ENCODE results near the gene TMC1. TPM values are rescaled to one million over a fixed set of nuclear protein-coding genes. Genes with fewer than 3 reads are reported as not detected.

TMC1 gene
- total and polyA plus RNA-seq, 2 of the 8 experiments (the other 6 are each of a cell fraction or from before 2014, with no cell fraction given): 0.95 to 0.98 TPM

- no peaks in the 10 kb centered on the region for H3K27me3 ChIP-seq (replicated peaks in 1 of 4; ENCODE audit: control insufficient read depth in 3 of 4, extremely low read depth in 1 of 4, insufficient read depth in 3 of 4, low read length in 3 of 4)
- no peak for DNase-seq (ENCODE audit: low read depth in 1 of 2, low spot score in 2 of 2)
- no peaks in the 10 kb centered on the region for H4K20me1 ChIP-seq (replicated peaks in 1 of 2; ENCODE audit: control insufficient read depth in 1 of 2, insufficient read depth in 2 of 2, low read length in 2 of 2)
- H2BK15ac ChIP-seq (ENCODE audit: low read length): no peak overlapping the region
- no peak overlapping the region for H4K91ac ChIP-seq (replicated peaks; ENCODE audit: insufficient read length, low read length)
- H3K79me1 ChIP-seq (ENCODE audit: low read depth, low read length): no peaks in the 10 kb centered on the region
- H3K36me3 ChIP-seq (ENCODE audit: control insufficient read depth in 2 of 4, insufficient read depth in 4 of 4, low read length in 3 of 4): no peaks in the 10 kb centered on the region
- WGBS, 2 experiments (ENCODE audit: extremely low coverage in 1 of 2, insufficient coverage in 1 of 2, insufficient read length in 1 of 2, insufficient replicate concordance in 2 of 2, low coverage in 1 of 2, low lambda C conversion rate in 2 of 2, missing lambda C conversion rate in 1 of 2): 88% methylated on average over 6 of the region's 6 CpGs; no CpG with 5 or more reads in 1 of the 2 experiments
- FAIRE-seq: no peak
- no peak overlapping the region for H4K5ac ChIP-seq (ENCODE audit: insufficient read length, low read depth, low read length)
- no peak overlapping the region for H3K4ac ChIP-seq (replicated peaks; ENCODE audit: insufficient read length, low read depth, low read length)
- no peaks in the 10 kb centered on the region for H3K79me2 ChIP-seq (ENCODE audit: control insufficient read depth in 1 of 2, insufficient read depth in 2 of 2, low read length in 2 of 2)
- H3K4me1 ChIP-seq (replicated peaks in 1 of 4; ENCODE audit: control insufficient read depth in 3 of 4, insufficient read depth in 4 of 4, low read length in 3 of 4): no peaks in the 10 kb centered on the region
- H3K4me3 ChIP-seq (ENCODE audit: extremely low read depth in 1 of 4, insufficient read depth in 2 of 4, low read depth in 3 of 4, low read length in 4 of 4): no peak overlapping the region
- peaks cover 2% of the 10 kb centered on the region; the same call in 1 of the 2 replicates for H3K23me2 ChIP-seq (ENCODE audit: low read depth, low read length)
- H3K9me3 ChIP-seq (ENCODE audit: insufficient read depth in 2 of 2, low read depth in 1 of 2, low read length in 1 of 2): no peaks in the 10 kb centered on the region
- no peak overlapping the region for H2AK5ac ChIP-seq (ENCODE audit: low read depth, low read length)
- CTCF ChIA-PET (ENCODE audit: partially characterized antibody): interaction anchor here (0.7 kb wide), 1 partner anchor 206 kb away, joined by 3 read pairs; no protein-coding TSS in a partner anchor
- no peak overlapping the region for H3K23ac ChIP-seq (ENCODE audit: insufficient read length)
- no peak overlapping the region for H2BK120ac ChIP-seq (replicated peaks; ENCODE audit: low read depth, low read length)
- H3K9ac ChIP-seq (replicated peaks in 1 of 4; ENCODE audit: extremely low read depth in 1 of 4, low read depth in 3 of 4, low read length in 3 of 4): no peak overlapping the region
- H2BK20ac ChIP-seq (ENCODE audit: low read length): no peak overlapping the region
- no peak overlapping the region for H3K27ac ChIP-seq (ENCODE audit: low read depth, low read length)
- no peak overlapping the region for H3K14ac ChIP-seq (ENCODE audit: insufficient read length)
- no peak overlapping the region for H2AFZ ChIP-seq (ENCODE audit: low read length)
- no peak overlapping the region for H3K18ac ChIP-seq (ENCODE audit: extremely low read depth, low read length)
- no peak overlapping the region for H2BK5ac ChIP-seq (ENCODE audit: low read depth, low read length)
- no peak overlapping the region for H4K8ac ChIP-seq (ENCODE audit: extremely low read depth, insufficient read depth, low read length)
- H3K56ac ChIP-seq (replicated peaks; ENCODE audit: insufficient read length, low read depth, low read length): no peak overlapping the region
- no peak overlapping the region for H2BK12ac ChIP-seq (ENCODE audit: low read depth, low read length)
- POLR2A ChIA-PET (ENCODE audit: partially characterized antibody): interaction anchor here (0.7 kb wide), 1 partner anchor 216 kb away, joined by 3 read pairs; no protein-coding TSS in a partner anchor
- H3K4me2 ChIP-seq (ENCODE audit: insufficient read depth in 1 of 2, low read depth in 2 of 2, low read length in 2 of 2): no peak overlapping the region
- TF ChIP-seq POU5F1 (IDR thresholded peaks at IDR 0.05; ENCODE audit: low read depth, low read length) (no peak), RFX5 (IDR thresholded peaks at IDR 0.05; ENCODE audit: borderline replicate concordance, low read depth, low read length) (no peak)
Measured at GRCh38 chr9:72615931-72616330, 94.5 kb downstream of the TMC1 start.

Measured in H1 (cell line).